GM15510 (cell line): ENCODE measurements around the gene ATP4B.

ENCODE experiments used
- POLR2A ChIP-seq: IDR thresholded peaks from 3 replicates; pipeline ENCODE4 v1.6.1; 2011; ENCODE audit warnings: borderline replicate concordance; ENCODE audit not compliant: insufficient read length; ENCODE audit errors: extremely low read depth

Gene ATP4B

DNA sequence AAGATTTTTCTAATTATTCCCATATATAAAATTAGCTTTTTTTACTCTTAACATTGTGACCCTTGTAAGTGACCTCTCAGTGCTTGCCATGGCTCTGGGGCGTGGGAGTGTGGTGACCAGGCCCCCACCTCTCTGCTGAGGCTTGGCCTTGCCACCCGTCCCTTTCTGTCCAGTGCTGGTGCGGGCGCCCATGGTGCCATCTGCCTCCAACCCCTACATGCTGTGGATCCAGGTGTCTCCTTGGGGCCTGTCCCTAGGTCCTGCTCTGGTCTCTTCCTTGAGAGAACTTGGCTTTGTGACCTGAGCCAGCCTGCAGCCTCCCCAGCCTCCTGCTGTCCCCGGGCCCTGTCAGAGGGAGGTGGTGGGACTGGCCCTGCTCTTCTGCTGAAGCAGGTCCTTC, 46.0 kb downstream of the ATP4B start:
- no peak for TF ChIP-seq POLR2A

DNA sequence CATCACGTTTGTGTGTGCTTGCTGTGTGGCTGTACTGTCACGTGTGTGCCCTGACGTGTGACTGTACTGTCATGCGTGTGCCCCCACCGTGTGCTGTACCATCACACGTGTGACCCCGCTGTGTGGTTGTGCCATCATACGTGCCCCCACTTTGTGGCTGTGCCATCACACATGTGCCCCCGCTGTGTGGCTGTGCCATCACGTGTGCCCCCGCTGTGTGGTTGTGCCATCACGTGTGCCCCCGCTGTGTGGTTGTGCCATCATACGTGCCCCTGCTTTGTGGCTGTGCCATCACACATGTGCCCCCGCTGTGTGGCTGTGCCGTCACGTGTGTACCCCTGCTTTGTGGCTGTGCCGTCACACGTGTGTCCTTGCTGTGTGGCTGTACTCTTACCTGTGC, 47.7 kb downstream of the ATP4B start:
- no peak for TF ChIP-seq POLR2A

DNA sequence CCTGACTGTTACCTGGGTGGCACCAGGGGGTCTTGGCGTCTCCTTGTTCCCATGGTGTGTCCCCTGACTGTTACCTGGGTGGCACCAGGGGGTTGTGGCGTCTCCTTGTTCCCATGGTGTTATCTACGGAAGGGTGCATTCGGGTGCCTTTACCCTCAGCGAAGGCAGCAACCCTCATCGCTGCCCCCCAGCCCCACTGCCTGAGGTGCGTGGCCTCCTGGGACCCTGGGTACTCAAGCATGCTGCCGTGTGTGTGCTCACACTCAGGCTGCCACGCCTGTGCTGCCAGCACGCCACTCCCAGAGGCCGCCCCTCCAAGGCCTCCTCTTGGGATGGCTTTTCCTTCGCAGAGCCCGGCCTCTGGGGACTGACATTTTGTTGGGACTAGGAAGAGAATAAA, 48.4 kb downstream of the ATP4B start:
- TF ChIP-seq POLR2A, result no peak

DNA sequence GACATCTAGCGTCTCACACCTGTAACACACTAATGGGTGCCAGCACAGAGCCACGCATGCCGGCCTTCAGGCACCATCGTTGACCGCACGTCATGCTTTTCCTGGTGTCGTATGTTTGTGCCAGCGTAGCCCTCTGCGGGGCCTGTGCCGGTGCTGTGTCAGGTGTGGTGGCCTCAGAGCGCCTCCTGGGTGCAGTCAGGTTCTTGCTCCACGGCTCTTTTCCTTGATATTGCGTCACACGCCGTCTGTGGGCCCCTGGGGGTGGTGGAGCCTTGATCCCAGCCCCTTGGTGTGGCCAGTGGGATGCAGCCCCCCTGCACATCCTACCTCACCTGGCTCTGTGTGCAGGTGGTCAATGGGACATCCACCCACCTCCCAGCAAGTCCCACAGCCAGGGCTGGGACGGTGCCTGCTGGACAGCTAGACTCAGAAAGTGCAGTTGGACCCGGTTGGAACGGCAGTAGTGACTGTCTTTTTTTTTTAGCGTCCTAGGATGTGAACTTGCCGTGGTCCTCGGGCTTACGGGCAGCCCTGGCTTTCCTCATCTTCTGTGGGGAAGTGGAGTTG, 48.9 kb downstream of the ATP4B start:
- no peak for TF ChIP-seq POLR2A

DNA sequence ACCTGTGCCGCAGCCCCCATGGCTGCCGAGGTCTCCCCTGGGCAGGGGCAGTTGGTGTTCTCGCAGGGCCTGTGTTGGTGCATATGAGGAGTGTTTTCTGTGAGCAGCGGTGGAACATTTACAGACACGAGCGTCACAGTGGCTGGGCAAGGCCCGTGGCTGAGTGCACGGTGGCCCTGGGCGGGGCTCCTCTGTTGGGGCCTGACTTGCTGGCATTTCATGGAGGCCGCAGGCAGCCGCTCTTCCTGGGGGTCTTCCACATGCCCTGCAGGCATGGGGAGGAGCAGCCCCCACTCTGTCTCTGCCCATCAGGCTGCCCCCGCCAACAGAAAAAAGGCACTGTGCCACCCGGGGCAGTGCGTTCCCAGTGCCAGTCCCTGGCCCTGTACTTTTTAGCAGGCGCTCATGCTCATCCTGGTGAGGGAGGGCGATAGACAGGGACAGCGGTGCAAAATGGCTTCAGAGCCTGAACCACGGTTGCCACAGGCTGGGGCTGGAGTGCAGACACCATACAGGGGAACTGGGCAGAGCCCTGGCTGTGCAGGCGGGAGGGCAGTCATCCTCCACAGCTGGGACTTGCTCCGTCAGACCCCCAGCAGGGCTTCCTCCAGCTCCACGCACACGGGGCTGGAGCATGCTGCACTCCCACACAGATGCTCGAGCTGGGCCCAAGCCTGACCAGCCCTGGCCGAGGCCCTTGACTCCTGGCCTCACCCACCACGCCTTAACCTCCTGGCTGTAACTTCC, 49.9 kb downstream of the ATP4B start:
- no peak for TF ChIP-seq POLR2A

DNA sequence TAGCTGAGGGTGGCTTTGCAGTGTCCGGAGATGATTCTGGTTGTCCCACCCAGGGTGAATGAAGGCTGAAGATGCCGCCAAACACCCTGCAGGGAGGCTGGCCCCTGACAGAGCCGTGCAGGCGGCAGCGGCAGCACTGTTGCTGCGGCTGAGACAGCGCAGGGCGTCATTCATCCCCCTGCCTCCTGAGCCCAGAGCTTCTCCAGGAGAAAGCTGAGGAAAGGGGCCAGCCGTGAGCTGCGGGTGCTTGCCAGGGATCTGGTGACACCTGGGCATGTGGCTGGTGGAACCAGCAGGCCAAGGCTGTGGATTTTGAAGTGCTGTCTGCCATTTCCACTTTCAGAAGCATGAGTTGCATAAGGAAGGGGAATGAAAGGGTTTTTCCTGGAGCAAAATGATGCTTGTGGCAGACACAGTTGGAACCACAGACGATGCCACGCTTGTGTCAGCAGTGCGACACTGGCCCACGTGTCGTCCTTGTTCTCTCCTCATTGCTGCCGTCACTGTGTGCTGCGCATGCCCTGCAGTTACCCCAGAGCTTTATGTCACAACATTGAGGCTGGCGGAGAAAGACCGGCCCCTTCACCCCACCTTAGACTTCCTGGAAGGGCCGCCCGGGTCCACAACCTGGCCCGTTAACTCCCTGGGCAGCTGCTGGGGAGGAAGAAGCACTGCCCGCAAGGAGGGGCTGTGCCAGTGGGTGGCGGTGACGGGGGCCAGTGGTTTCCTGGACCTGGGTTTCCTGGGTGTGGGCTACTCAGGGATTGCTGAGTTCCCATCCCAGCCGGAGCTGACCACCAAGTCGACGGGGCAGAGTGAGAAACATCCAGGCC, 50.7 kb downstream of the ATP4B start:
- TF ChIP-seq POLR2A, result no peak

DNA sequence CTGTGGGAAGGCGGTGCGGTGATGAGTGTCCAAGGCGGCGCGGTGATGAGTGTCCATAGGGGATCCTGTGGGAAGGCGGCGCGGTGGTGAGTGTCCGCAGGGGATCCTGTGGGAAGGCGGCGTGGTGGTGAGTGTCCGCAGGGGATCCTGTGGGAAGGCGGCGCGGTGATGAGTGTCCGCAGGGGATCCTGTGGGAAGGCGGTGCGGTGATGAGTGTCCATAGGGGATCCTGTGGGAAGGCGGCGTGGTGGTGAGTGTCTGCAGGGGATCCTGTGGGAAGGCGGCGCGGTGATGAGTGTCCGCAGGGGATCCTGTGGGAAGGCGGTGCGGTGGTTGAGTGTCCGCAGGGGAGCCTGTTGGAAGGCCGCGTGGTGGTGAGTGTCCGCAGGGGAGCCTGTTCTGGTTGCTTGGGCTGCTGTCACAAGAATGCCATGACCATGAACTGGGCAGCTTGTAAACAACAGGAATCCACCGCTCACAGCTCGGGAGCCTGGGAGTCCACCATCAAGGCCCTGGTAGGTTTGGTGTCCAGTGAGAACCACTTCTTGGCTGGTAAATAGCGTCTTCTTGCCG, 52.0 kb downstream of the ATP4B start:
- TF ChIP-seq POLR2A, result no peak

DNA sequence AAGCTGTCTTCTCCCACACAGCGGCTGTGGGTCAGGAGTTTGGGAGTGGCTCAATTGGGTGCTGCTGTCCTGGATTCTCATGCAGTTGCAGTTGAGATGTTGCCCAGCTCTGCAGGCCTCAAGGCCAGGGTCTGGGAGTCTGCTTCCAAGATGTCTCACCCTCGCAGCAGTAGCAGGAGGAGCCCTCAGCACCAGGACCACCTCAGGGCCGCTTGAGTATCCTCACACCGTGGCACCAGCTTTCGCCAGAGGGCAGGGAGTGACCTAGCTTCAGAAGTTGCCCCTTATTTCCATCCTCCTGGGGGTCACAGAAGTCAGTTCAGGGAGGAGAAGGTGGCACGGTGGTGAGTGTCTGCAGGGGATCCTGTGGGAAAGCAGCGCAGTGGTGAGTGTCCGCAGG, 52.5 kb downstream of the ATP4B start:
- no peak for TF ChIP-seq POLR2A

DNA sequence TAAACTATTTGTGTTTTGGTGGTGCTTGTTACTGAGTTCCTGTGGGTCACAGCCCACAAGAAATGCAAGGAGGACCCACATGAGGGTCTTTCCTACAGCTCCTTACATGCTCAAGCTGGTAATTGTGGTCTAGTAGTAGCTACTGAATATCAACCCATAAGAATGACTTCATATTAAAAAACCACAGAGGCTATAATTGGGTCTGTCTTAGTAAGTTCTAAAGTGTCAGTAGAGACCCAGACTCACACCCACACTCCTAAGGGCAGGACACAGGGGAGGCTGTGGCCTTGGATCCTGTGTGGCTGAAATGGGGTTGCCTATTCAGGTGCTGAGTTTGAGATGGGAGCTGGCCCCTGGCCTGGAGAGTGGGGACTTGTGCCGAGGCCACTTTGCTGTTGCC, 53.8 kb downstream of the ATP4B start:
- no peak for TF ChIP-seq POLR2A

DNA sequence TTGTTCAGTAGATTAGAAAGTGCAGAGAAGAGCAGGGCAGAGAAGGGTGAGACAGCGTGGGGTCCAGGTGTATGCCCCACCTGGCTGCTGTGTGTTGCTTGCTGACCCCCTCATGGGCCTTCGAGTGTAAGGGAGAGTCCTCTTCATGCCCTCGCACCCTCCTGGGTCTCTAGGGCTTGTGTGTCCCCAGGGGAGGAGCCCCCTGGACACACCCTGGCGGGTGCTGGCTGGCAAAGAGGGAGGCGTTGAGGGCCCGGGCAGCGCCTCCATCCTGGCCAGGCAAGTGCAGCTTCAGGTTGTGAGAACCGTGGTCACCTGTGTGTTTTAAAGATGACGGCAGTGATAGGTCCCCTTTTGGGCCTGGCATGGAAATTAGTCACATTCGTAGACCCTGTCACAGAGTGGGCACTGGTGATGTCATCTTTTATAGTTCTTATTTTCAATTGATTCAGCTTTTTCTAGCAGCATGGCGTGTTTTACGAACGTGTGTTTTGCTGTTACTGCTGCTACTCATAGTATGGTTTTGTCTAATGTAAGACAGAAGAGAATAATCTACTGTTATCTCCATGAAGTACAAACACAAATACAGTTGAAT, 54.8 kb downstream of the ATP4B start:
- TF ChIP-seq POLR2A, result no peak

DNA sequence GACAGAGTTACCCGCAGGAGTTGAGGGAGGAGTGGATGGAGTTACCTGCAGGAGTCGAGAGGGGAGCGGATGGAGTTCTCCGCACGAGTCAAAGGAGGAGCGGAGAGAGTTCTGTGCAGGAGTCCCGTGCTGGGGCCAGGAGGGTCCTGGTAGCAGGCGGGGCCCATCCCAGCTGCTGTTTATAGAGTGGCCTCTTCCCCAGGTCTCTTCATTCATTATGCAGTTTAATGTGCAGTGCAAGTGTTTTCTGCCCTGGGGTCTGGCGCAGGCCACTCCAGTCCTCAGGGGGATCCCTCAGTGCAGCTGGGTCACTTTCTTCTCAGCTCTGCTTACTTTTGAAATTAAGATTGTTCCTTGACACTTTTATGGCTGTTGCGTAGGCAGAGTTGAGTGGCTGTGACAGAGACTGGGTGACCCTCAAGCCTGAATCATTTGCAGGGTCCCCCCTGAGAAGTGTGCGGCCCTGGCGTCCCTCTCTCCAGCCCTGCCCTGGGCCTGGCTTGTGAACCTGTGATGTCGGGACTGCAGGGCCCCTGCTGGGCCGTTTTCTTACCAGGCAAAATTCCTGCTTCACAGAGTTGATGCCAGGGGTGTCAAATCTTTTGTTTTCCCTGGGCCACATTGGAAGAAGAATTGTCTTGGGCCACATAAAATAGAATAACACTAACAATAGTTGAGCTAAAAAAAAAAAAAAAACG, 55.6 kb downstream of the ATP4B start:
- TF ChIP-seq POLR2A, result no peak

DNA sequence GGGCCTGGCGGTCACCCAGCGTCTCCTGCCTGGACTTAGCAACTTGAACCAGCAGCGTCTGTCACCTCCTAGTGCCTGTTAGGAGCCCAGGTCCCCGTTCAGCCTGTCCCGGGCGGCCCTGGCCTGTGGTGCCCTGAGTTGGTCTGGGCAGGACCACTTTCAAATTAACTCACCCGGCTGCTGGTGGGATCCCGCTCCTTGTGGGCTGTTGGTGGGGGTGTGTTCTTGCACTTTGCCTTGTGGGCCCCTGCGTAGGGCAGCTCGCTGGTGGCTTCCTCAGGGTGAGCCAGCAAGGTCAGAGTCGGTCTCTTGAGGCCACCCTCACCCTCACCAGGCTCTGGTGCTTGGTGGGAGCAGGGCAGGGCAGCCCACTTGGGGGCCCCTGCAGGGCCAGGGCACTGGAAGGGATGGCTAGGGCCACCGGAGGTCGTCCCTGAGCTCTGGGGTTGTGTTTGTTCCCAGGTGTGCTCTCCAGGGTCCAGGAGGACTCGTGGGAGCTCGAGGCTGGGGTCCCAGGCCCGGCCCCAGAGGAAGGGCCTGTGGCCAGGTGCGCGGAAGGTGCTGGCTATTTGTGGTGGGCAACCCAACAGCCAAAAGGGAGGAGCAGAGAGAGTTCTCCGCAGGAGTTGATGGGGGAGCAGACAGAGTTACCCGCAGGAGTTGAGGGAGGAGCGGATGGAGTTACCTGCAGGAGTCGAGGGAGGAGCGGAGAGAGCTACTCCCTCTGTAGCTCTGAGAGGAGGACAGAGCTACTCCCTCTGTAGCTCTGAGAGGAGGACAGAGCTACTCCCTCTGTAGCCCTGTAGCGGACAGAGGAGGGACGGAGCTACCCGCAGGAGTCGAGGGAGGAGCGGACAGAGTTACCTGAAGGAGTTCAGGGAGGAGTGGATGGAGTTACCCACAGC, 56.6 kb downstream of the ATP4B start:
- TF ChIP-seq POLR2A, result no peak

DNA sequence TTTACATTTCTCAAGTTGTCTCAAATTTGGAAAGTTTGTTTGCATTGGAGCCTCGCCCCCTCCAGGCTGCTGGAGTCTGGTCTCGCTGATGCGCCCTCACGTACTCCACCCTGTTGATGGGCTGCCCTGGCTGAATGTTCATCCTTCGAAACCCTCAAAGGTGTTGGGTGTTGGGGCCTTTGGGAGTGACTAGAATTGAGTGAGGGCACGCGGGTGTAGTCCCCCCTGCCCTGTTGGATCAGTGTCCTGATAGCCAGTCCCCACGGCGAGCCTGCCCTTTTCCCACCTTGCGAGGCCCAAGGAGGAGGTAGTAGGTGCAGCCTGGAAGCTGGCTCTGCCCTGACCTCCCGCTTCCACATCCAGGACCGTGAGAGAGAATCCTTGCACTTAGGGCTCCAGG, 58.6 kb downstream of the ATP4B start:
- TF ChIP-seq POLR2A, result no peak
